ENCODE measurements around the gene ANKS1A.

- TF ChIP-seq CTCF (IDR thresholded peaks at IDR 0.05) (no peak), POLR2A (IDR thresholded peaks at IDR 0.05) (no peak)
Measured at GRCh38 chr6:35008858-35009257, 119.8 kb downstream of the ANKS1A start.

Measured in testis (tissue), 2 donors.